Fibroblast of lung (primary cell): Measurements from ENCODE around the gene SREBF1. TPM values are rescaled to one million over a fixed set of nuclear protein-coding genes. Genes with fewer than 3 reads are reported as not detected.

ENCODE experiments used
- DNase-seq, 2 donors: peaks; one replicate each; pipeline versions ENCODE4 v3.0.0 to v3.0.0-alpha.2; 2010; ENCODE audit warnings: low read depth in 2 of 2
- H2AFZ ChIP-seq: 2 replicates; pipeline ENCODE4 v1.5.1; 2012; ENCODE audit warnings: low read length, control low read depth, inconsistent platforms
- H3K27ac ChIP-seq: 2 replicates; pipeline ENCODE4 v1.5.1; 2011; ENCODE audit warnings: low read length, control low read depth; ENCODE audit not compliant: insufficient read depth
- H3K27me3 ChIP-seq: 2 replicates; pipeline ENCODE4 v1.5.1; 2011; ENCODE audit warnings: mild to moderate bottlenecking, low read length; ENCODE audit not compliant: control insufficient read depth, insufficient read depth
- H3K36me3 ChIP-seq: 2 replicates; pipeline ENCODE4 v1.5.1; 2011; ENCODE audit warnings: low read length; ENCODE audit not compliant: control insufficient read depth, insufficient read depth
- H3K4me1 ChIP-seq: 2 replicates; pipeline ENCODE4 v1.5.1; 2011; ENCODE audit warnings: low read length; ENCODE audit not compliant: control insufficient read depth, insufficient read depth; ENCODE audit errors: extremely low read depth
- H3K4me2 ChIP-seq: 2 replicates; pipeline ENCODE4 v1.5.1; 2011; ENCODE audit warnings: low read length, control low read depth; ENCODE audit not compliant: insufficient read depth; ENCODE audit errors: extremely low read depth
- H3K4me3 ChIP-seq, 4 experiments: fragments of 200-600 bp in 1 of 4; sonication (generic) in 1 of 4; replicated peaks in 1 of 4; 2 replicates each; pipeline ENCODE4 v1.5.1; 2011 to 2016; ENCODE audit warnings: low read length in 4 of 4, low read depth in 3 of 4, mild to moderate bottlenecking in 3 of 4, control low read depth in 2 of 4, inconsistent platforms in 1 of 4, mixed read lengths in 1 of 4; ENCODE audit not compliant: insufficient read depth in 1 of 4; ENCODE audit errors: control extremely low read depth in 1 of 4
- H3K79me2 ChIP-seq: 2 replicates; pipeline ENCODE4 v1.5.1; 2012; ENCODE audit warnings: mild to moderate bottlenecking, low read length, inconsistent platforms; ENCODE audit not compliant: control insufficient read depth, insufficient read depth
- H3K9ac ChIP-seq: 2 replicates; pipeline ENCODE4 v1.5.1; 2011; ENCODE audit warnings: mild to moderate bottlenecking, low read length, control low read depth; ENCODE audit not compliant: insufficient read depth
- H3K9me3 ChIP-seq: 2 replicates; pipeline ENCODE4 v1.5.1; 2012; ENCODE audit warnings: low read depth, low read length; ENCODE audit not compliant: control insufficient read depth, insufficient read depth
- H4K20me1 ChIP-seq: 2 replicates; pipeline ENCODE4 v1.5.1; 2011; ENCODE audit warnings: low read length; ENCODE audit not compliant: control insufficient read depth, insufficient read depth; ENCODE audit errors: extremely low read depth
- CTCF ChIP-seq, 2 donors: IDR thresholded peaks in 1 of 2; conservative IDR thresholded peaks in 1 of 2; 1 replicate in 1 of 2; 2 replicates in 1 of 2; pipeline ENCODE4 v1.5.1; 2011 to 2012; ENCODE audit warnings: low read length in 2 of 2, control low read depth in 1 of 2, inconsistent platforms in 1 of 2, low read depth in 1 of 2, mild to moderate bottlenecking in 1 of 2
- EZH2 ChIP-seq: IDR thresholded peaks from 2 replicates; pipeline ENCODE4 v1.5.1; 2012; ENCODE audit warnings: low read length, control low read depth, mild to moderate bottlenecking; ENCODE audit errors: missing control alignments
- polyA plus RNA-seq, 2 donors: library from polyadenylated mRNA; depleted of rRNA in 1 of 2; stranded (reverse) in 1 of 2; unstranded in 1 of 2; fragments of >200 nt; gene quantifications; 2 replicates each; pipeline ENCODE4 v1.2.1, GENCODE V29; 2011 to 2012; ENCODE audit warnings: missing spikeins in 1 of 2
- total RNA-seq: library from RNA; depleted of rRNA; stranded (reverse); fragments of >200 nt; gene quantifications from 2 replicates; pipeline ENCODE4 v1.2.1, GENCODE V29; 2014

SREBF1 gene
- total and polyA plus RNA-seq, 2 donors (not counting 1 experiment from before 2014, with no cell fraction given) = 29.7 to 77.6 TPM

GRCh38 chr17:17870247-17870646 lies 33.5 kb upstream of the SREBF1 start:
- Histone ChIP-seq H3K9ac (no peak overlapping the region), H3K4me1 (peaks cover 19% of the 10 kb centered on the region), H3K27me3 (no peaks in the 10 kb centered on the region), H3K36me3 (peaks cover 2% of the 10 kb centered on the region), H3K9me3 (no peaks in the 10 kb centered on the region), H3K79me2 (no peaks in the 10 kb centered on the region), H4K20me1 (no peaks in the 10 kb centered on the region), H3K4me2 (no peak overlapping the region), H2AFZ (no peak overlapping the region), H3K4me3 (no peak overlapping the region), H3K27ac (no peak overlapping the region)
- DNase-seq = no peak
- TF ChIP-seq EZH2 (no peak), CTCF (conservative IDR thresholded peaks at IDR 0.05 in 1 of 2, IDR thresholded peaks at IDR 0.05 in 1 of 2; ENCODE audit: low read depth in 1 of 2, low read length in 2 of 2) (no peak)

GRCh38 chr17:17868641-17869522 lies 32.1 kb upstream of the SREBF1 start:
- Histone ChIP-seq H3K4me3 (no peak overlapping the region), H3K9me3 (no peaks in the 10 kb centered on the region), H3K4me1 (peaks cover 16% of the 10 kb centered on the region), H3K9ac (no peak overlapping the region), H3K79me2 (no peaks in the 10 kb centered on the region), H3K27me3 (no peaks in the 10 kb centered on the region), H3K36me3 (peaks cover 2% of the 10 kb centered on the region), H3K27ac (peak overlapping the region; percentile 53), H3K4me2 (no peak overlapping the region), H2AFZ (no peak overlapping the region), H4K20me1 (no peaks in the 10 kb centered on the region)
- TF ChIP-seq CTCF (conservative IDR thresholded peaks at IDR 0.05 in 1 of 2, IDR thresholded peaks at IDR 0.05 in 1 of 2; ENCODE audit: low read depth in 1 of 2, low read length in 2 of 2) = no peak
- TF ChIP-seq EZH2 = no peak
- peak in 1 of 2 donors; percentile 25 for DNase-seq

- Histone ChIP-seq H3K27ac (no peak overlapping the region), H3K9ac (no peak overlapping the region), H3K9me3 (no peaks in the 10 kb centered on the region), H3K36me3 (peaks cover 2% of the 10 kb centered on the region), H4K20me1 (no peaks in the 10 kb centered on the region), H2AFZ (no peak overlapping the region), H3K4me2 (no peak overlapping the region), H3K4me3 (no peak overlapping the region), H3K4me1 (peaks cover 10% of the 10 kb centered on the region), H3K79me2 (no peaks in the 10 kb centered on the region), H3K27me3 (no peaks in the 10 kb centered on the region)
- TF ChIP-seq CTCF (conservative IDR thresholded peaks at IDR 0.05 in 1 of 2, IDR thresholded peaks at IDR 0.05 in 1 of 2; ENCODE audit: low read depth in 1 of 2, low read length in 2 of 2) = no peak
- TF ChIP-seq EZH2 = no peak
- DNase-seq = no peak
Measured at GRCh38 chr17:17866897-17867296, 30.1 kb upstream of the SREBF1 start.
